T-cell (primary cell): ENCODE results near the gene SAMD3. TPM values are rescaled to one million over a fixed set of nuclear protein-coding genes. Genes with fewer than 3 reads are reported as not detected.

Experiments
- ATAC-seq, 4 experiments: fragments of 200-7000 bp in 3 of 4; fragments of 150-1000 bp in 1 of 4; cut with Tn5 transposase; replicated peaks in 1 of 4; 1 replicate in 3 of 4; 2 replicates in 1 of 4; pipeline ENCODE4 v1.10.0; 2021; ENCODE audit warnings: moderate library complexity in 3 of 4, mild to moderate bottlenecking in 2 of 4, moderate number of reproducible peaks in 1 of 4
- CTCF ChIA-PET, 2 donors: fragments of 300-600 bp; sonication (Branson Sonifier 250); formaldehyde crosslinking; loops; one replicate each; lab custom pipeline; 2022; ENCODE audit warnings: antibody characterized with exemption in 2 of 2; lab: Charles Lee
- POLR2A ChIA-PET, 2 donors: fragments of 300-600 bp; sonication (Branson Sonifier 250); formaldehyde crosslinking; loops; one replicate each; lab custom pipeline; 2022; ENCODE audit warnings: antibody characterized with exemption in 2 of 2; lab: Charles Lee
- DNase-seq, 35 experiments: peaks; one replicate each; pipeline versions ENCODE4 v3.0.0 to v3.0.0-alpha.2; 2013 to 2023
- H3K27ac ChIP-seq: one replicate; pipeline ENCODE4 v1.5.1; 2013; ENCODE audit warnings: low read length
- H3K27me3 ChIP-seq, 2 experiments: replicated peaks in 1 of 2; 1 replicate in 1 of 2; 2 replicates in 1 of 2; pipeline versions ENCODE4 v1.6.1 to v1.7.0; 2013; ENCODE audit warnings: low read length in 1 of 2, mixed read lengths in 1 of 2; ENCODE audit not compliant: control insufficient read depth in 2 of 2, insufficient read depth in 2 of 2; ENCODE audit errors: extremely low read depth in 1 of 2
- H3K36me3 ChIP-seq, 2 donors: 1 replicate in 1 of 2; 2 replicates in 1 of 2; pipeline versions ENCODE4 v1.6.1 to v1.7.0; 2013; ENCODE audit warnings: low read length in 1 of 2; ENCODE audit not compliant: control insufficient read depth in 2 of 2, insufficient read depth in 1 of 2; ENCODE audit errors: extremely low read depth in 1 of 2
- H3K4me1 ChIP-seq, 2 experiments: 1 replicate in 1 of 2; 2 replicates in 1 of 2; pipeline versions ENCODE4 v1.6.1 to v1.7.0; 2013; ENCODE audit warnings: low read length in 2 of 2, mixed read lengths in 1 of 2; ENCODE audit not compliant: insufficient read depth in 2 of 2, control insufficient read depth in 1 of 2; ENCODE audit errors: extremely low read depth in 1 of 2
- H3K4me3 ChIP-seq, 2 donors: 1 replicate in 1 of 2; 2 replicates in 1 of 2; pipeline versions ENCODE4 v1.5.1 to v1.7.0; 2013; ENCODE audit warnings: mild to moderate bottlenecking in 2 of 2, low read length in 1 of 2, moderate library complexity in 1 of 2; ENCODE audit not compliant: control insufficient read depth in 1 of 2; ENCODE audit errors: extremely low read depth in 1 of 2
- H3K9me3 ChIP-seq: 2 replicates; pipeline ENCODE4 v1.7.0; 2013
- H3K27ac Mint-ChIP-seq, 2 donors: one replicate each; pipeline ENCODE4 v1.8.0; 2020 to 2021; ENCODE audit warnings: mild to moderate bottlenecking in 2 of 2, mixed read lengths in 2 of 2
- H3K27me3 Mint-ChIP-seq, 2 donors: one replicate each; pipeline ENCODE4 v1.8.0; 2021 to 2022; ENCODE audit warnings: mixed read lengths in 2 of 2
- H3K36me3 Mint-ChIP-seq: one replicate; pipeline ENCODE4 v1.8.0; 2021; ENCODE audit warnings: mixed read lengths
- H3K4me1 Mint-ChIP-seq, 3 donors: one replicate each; pipeline ENCODE4 v1.8.0; 2020 to 2022; ENCODE audit warnings: mixed read lengths in 3 of 3, mild to moderate bottlenecking in 1 of 3
- H3K4me3 Mint-ChIP-seq, 3 donors: one replicate each; pipeline ENCODE4 v1.8.0; 2020 to 2022; ENCODE audit warnings: mild to moderate bottlenecking in 3 of 3, mixed read lengths in 3 of 3, moderate library complexity in 3 of 3
- H3K9me3 Mint-ChIP-seq, 3 donors: one replicate each; pipeline ENCODE4 v1.8.0; 2020 to 2022; ENCODE audit warnings: mixed read lengths in 3 of 3
- WGBS: methylation state at CpG from one replicate; pipeline ENCODE4 v1.1.5; 2013; ENCODE audit warnings: missing lambda C conversion rate; ENCODE audit not compliant: insufficient coverage; 5-methylcytosine and 5-hydroxymethylcytosine counted together
- total RNA-seq, 35 experiments: library from RNA in 6 of 35; stranded (reverse) in 6 of 35; fragments of 120-200 nt in 1 of 35; gene quantifications; one replicate each; pipeline versions ENCODE4 v1.2.1 to v1.2.4 and lab custom pipeline; 2013 to 2026

The SAMD3 gene
- total RNA-seq, 5 donors from 2014 or later (not counting 1 experiment from before 2014, with no cell fraction given) = 27.5 to 73.8 (median 38.5) TPM

DNA sequence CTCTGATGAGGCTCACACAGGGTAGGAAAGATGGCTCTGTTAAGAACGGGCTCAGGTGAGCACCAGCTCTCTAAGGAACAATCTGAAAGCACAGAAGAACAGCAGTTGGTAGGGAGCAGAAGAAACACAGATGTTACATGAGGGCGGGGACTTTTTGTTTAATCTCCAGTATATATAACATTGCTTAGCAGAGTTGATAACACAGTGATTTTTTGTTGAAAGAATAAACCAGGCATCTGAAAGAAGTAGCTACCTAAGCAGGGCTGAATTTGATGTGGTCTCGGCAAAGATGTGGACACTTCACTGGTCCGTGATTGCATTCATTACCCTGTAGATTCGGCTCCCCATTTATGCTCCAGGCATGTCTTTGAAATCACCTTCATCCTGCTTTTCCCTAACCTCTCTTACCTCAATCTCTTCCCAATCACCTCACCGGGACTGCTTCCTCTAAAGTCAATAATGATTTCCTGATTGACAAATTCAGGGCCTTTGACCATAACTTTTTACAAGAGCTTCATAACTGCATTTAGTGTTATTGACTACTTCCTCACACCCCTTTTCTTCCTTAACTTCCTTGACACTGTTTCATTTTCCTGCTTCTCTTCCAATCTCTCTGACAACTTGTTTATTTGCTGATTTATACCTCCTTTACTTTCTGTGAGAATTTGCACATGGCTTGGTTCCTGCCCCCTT, 34.4 kb downstream of the SAMD3 start:
- Mint-ChIP-seq H3K27ac (peak overlapping the region; percentile 12 to 66), H3K4me3 (peak overlapping the region in 1 of 3 donors; percentile 6), H3K9me3 (no peaks in the 10 kb centered on the region), H3K4me1 (peaks cover 83 to 90% (median 85%) of the 10 kb centered on the region in 3 donors), H3K36me3 (peaks cover 51% of the 10 kb centered on the region), H3K27me3 (no peaks in the 10 kb centered on the region)
- Histone ChIP-seq H3K27ac (no peak overlapping the region), H3K9me3 (no peaks in the 10 kb centered on the region), H3K4me1 (peaks cover 27 to 31% of the 10 kb centered on the region in 2 experiments), H3K27me3 (no peaks in the 10 kb centered on the region), H3K4me3 (no peak overlapping the region), H3K36me3 (peaks cover 1 to 10% of the 10 kb centered on the region in 2 donors)
- POLR2A ChIA-PET = no interaction called here
- ATAC-seq (no peak), DNase-seq (no peak)
- CTCF ChIA-PET = interaction anchor here (0.7 to 1.6 kb wide), 4 partner anchors 15 to 689 kb away, joined by 3 to 4 read pairs (median 4); no protein-coding TSS in a partner anchor
- whole genome bisulfite sequencing = 84% methylated on average over 5 of the region's 6 CpGs

DNA sequence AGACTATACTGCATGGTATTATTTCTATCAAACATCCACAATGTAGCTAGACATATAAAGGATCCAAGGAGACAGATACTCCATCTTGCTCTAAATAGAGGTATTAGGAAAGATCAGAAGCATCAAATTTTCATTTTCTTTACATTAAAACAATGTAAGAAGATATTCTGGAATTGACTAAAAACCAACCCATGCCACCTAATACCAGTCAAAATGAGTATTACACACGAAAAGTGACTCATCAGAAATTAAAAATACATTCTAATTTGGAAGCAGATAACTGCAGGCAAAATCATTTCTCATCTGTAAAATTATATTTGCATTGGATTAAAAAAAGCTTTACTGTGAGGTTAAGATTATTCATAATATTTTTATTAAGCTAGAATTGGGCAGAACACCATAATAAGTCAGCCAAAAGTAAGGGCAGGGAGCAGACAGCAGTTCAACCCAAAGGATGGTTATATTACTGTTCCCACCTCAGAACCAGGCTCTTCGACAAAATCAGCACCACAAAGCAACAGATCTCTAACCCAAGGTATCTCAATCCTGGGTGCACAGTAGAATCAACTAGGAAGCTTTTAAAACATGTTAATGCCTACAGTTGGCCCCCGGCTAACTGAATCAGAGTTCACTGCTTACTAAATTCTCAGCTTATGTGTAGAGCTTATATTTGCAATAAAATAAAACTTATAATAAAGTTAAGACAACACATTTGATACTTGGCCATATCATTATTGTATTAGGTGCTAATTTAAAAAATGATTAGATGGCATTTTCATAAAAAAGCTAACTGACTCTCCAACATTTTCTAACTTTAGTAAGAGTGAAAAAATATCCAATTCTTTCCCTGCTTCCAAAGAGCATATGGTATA, 35.2 kb downstream of the SAMD3 start:
- H3K27ac ChIP-seq = no peak overlapping the region
- H3K4me1 ChIP-seq = peaks cover 29 to 37% of the 10 kb centered on the region in 2 experiments
- ATAC-seq (no peak), DNase-seq (no peak)
- H3K36me3 ChIP-seq = peaks cover 5 to 18% of the 10 kb centered on the region in 2 donors
- Mint-ChIP-seq H3K27me3 (no peaks in the 10 kb centered on the region), H3K9me3 (no peaks in the 10 kb centered on the region), H3K4me3 (peak overlapping the region in 1 of 3 donors; percentile 6), H3K27ac (peak overlapping the region; percentile 7 to 66), H3K4me1 (peaks cover 82 to 83% (median 83%) of the 10 kb centered on the region in 3 donors), H3K36me3 (peaks cover 48% of the 10 kb centered on the region)
- WGBS = no CpG with 5 or more reads among the region's 3 CpGs
- H3K9me3 ChIP-seq = no peaks in the 10 kb centered on the region
- CTCF ChIA-PET = interaction anchor here (0.5 to 1.6 kb wide), 7 partner anchors 16 to 688 kb away, joined by 3 to 4 read pairs (median 3); no protein-coding TSS in a partner anchor
- POLR2A ChIA-PET = no interaction called here
- no peak overlapping the region for H3K4me3 ChIP-seq
- H3K27me3 ChIP-seq = no peaks in the 10 kb centered on the region

DNA sequence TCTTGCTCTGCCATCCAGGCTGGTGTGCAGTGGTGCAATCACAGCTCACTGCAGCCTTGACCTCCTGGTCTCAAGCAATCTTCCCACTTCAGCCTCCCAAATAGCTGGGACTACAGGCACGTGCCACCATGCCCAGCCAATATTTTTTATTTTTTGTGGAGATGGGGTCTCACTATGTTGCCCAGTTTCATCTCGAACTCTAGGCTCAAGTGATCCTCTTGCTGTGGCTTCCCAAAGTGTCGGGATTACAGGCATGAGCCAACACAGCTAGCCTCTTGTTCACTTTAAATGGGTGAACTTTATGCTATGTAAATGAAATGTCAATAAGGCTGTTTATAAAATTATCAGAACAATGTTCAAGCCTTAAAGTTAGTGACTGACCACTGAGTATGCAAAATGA, 37.1 kb downstream of the SAMD3 start:
- H3K4me1 ChIP-seq = peaks cover 18 to 28% of the 10 kb centered on the region in 2 experiments
- 100% methylated on average over 2 of the region's 3 CpGs for WGBS

DNA sequence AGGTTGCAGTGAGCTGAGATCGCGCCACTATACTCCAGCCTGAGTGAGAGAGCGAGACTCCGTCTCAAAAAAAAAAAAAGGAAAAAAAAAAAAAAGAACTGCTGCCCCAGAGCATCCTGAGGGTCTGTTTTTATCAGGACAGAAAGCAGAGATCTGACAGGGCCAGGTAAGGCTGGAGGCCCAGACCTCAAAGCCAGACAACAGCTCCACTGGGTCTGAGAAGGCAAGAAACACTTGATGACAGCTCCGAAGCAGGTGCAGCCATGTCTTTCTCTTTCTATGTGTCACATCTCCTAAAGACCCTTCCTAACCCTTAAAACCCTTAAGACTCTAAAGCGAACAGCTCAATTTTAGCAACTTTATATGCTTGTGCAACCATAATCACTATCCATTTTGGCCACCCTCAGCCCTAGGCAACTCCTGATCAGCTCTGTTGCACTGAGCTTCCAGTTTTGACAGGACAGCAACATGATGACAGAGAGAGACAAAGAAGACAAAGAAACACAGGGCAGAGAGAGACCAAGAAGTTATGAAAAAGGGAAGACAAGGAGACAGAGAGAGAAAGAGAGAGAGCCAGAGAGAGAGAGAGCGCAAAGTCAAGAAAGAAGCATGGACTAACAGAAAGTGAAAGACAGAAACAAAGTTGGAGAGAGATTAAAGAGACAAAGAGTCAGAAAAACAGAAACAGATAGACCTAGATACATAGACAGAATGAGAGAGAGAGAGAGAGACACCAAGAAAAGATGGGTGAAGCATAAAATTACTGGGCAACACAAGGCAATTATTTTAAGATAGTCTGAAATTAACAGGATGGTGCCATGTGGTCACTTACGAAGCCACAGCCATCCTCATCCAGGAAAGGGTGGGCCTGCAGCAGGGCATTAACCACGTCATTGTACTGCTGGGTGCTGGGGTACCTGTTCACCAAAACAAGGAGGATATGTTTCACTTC, 39.2 kb downstream of the SAMD3 start:
- WGBS = 95% methylated on average over 2 of the region's 9 CpGs
- Histone ChIP-seq H3K36me3 (peaks cover 17 to 43% of the 10 kb centered on the region in 2 donors), H3K9me3 (no peaks in the 10 kb centered on the region), H3K27me3 (no peaks in the 10 kb centered on the region), H3K27ac (peak overlapping the region; percentile 79), H3K4me3 (peak overlapping the region in 1 of 2 donors; percentile 8), H3K4me1 (peaks cover 14 to 18% of the 10 kb centered on the region in 2 experiments)
- POLR2A ChIA-PET = no interaction called here
- Mint-ChIP-seq H3K27ac (peak overlapping the region; percentile 84 to 87), H3K4me1 (peaks cover 47 to 49% (median 48%) of the 10 kb centered on the region in 3 donors), H3K4me3 (peak overlapping the region; percentile 32 to 56 (median 34)), H3K9me3 (no peaks in the 10 kb centered on the region), H3K27me3 (no peaks in the 10 kb centered on the region), H3K36me3 (peaks cover 52% of the 10 kb centered on the region)
- CTCF ChIA-PET = interaction anchor here (0.5 to 1.0 kb wide), 2 partner anchors 39 to 1335 kb away, joined by 4 read pairs; partner anchors contain the start of gene SAMD3 (in 1 of the 2)
- ATAC-seq = peak; percentile 79 to 93 (median 86)
- DNase-seq = peak in 33 of 35 experiments; percentile 9 to 77 (median 56)

More for the DNA sequence above, 37.1 kb downstream of the SAMD3 start:
- Histone ChIP-seq H3K36me3 (peaks cover 15 to 32% of the 10 kb centered on the region in 2 donors), H3K4me3 (no peak overlapping the region), H3K9me3 (no peaks in the 10 kb centered on the region), H3K27ac (no peak overlapping the region), H3K27me3 (no peaks in the 10 kb centered on the region)
- Mint-ChIP-seq H3K4me3 (no peak overlapping the region), H3K27me3 (no peaks in the 10 kb centered on the region), H3K4me1 (peaks cover 66 to 70% (median 68%) of the 10 kb centered on the region in 3 donors), H3K9me3 (no peaks in the 10 kb centered on the region), H3K36me3 (peaks cover 47% of the 10 kb centered on the region), H3K27ac (peak overlapping the region; percentile 40 to 68)
- ATAC-seq (no peak), DNase-seq (no peak)
- ChIA-PET CTCF (interaction anchor here in 1 of 2 donors (1.0 to 1.4 kb wide), 2 partner anchors 30 to 38 kb away, joined by 3 to 7 read pairs; partner anchors contain the start of gene SAMD3), POLR2A (interaction anchor here (0.6 to 0.7 kb wide), 3 partner anchors 18 to 103 kb away, joined by 3 to 6 read pairs (median 5); no protein-coding TSS in a partner anchor)

DNA sequence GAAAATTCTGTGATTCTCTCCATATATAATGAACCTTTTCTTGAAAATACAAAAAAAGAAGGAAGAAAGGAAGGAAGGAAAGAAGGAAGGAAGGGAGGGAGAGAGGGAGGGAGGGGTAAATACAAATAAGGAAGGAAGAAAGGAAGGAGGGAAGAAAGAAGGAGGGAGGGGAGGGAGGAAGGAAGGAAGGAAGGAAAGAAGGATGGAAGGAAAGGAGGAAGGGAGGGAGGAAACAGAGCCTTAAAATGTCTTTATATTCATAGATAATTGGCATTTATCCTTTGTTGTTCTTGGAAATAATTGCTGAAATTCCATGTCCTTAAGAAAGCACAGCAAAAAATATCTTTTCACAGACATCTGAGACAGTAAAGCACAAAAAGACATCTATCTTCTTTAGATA, 40.3 kb downstream of the SAMD3 start:
- peaks cover 50% of the 10 kb centered on the region for H3K36me3 Mint-ChIP-seq
- peak overlapping the region in 1 of 3 donors; percentile 56 for H3K4me3 Mint-ChIP-seq
- Histone ChIP-seq H3K4me3 (no peak overlapping the region), H3K36me3 (peaks cover 17 to 48% of the 10 kb centered on the region in 2 donors), H3K27ac (peak overlapping the region; percentile 79), H3K4me1 (peaks cover 14 to 22% of the 10 kb centered on the region in 2 experiments), H3K9me3 (no peaks in the 10 kb centered on the region), H3K27me3 (no peaks in the 10 kb centered on the region)
- H3K9me3 Mint-ChIP-seq = no peaks in the 10 kb centered on the region
- ATAC-seq (no peak), DNase-seq (no peak)
- peaks cover 41 to 46% (median 46%) of the 10 kb centered on the region in 3 donors for H3K4me1 Mint-ChIP-seq
- peak overlapping the region; percentile 39 to 71 for H3K27ac Mint-ChIP-seq
- CTCF ChIA-PET = interaction anchor here in 1 of 2 donors (1.0 kb wide), 1 partner anchor 40 kb away, joined by 4 read pairs; the partner anchor contains the start of gene SAMD3
- POLR2A ChIA-PET = no interaction called here
- no peaks in the 10 kb centered on the region for H3K27me3 Mint-ChIP-seq
